Keratinocyte (primary cell): ENCODE results near the gene PIWIL4. TPM values are rescaled to one million over a fixed set of nuclear protein-coding genes. Genes with fewer than 3 reads are reported as not detected.

Experiments used
- DNase-seq: peaks from one replicate; pipeline ENCODE4 v3.0.0-alpha.2; 2011; ENCODE audit warnings: low read depth, missing footprints, low spot score
- FAIRE-seq: peaks from 2 replicates; lab custom pipeline; 2011; peaks lifted over from hg19 to GRCh38; lab: Jason Lieb, UNC
- H2AFZ ChIP-seq: 2 replicates; pipeline ENCODE4 v1.6.0; 2012; ENCODE audit warnings: low read length, control low read depth, inconsistent platforms; ENCODE audit not compliant: control insufficient read depth
- H3K27ac ChIP-seq: 2 replicates; pipeline ENCODE4 v1.5.1; 2011; ENCODE audit warnings: low read length; ENCODE audit not compliant: control insufficient read depth, insufficient read depth
- H3K27me3 ChIP-seq: 3 replicates; pipeline ENCODE4 v1.6.0; 2011; ENCODE audit warnings: low read length; ENCODE audit not compliant: control insufficient read depth, insufficient read depth; ENCODE audit errors: extremely low read depth
- H3K36me3 ChIP-seq, 2 experiments: 2 replicates in 1 of 2; 3 replicates in 1 of 2; pipeline ENCODE4 v1.5.1; 2011; ENCODE audit warnings: low read length in 2 of 2, mild to moderate bottlenecking in 1 of 2; ENCODE audit not compliant: control insufficient read depth in 2 of 2, insufficient read depth in 2 of 2; ENCODE audit errors: extremely low read depth in 1 of 2
- H3K4me1 ChIP-seq: 3 replicates; pipeline ENCODE4 v1.5.1; 2011; ENCODE audit warnings: low read length; ENCODE audit not compliant: control insufficient read depth, insufficient read depth; ENCODE audit errors: extremely low read depth
- H3K4me2 ChIP-seq: 3 replicates; pipeline ENCODE4 v1.6.0; 2011; ENCODE audit warnings: low read depth, low read length; ENCODE audit not compliant: control insufficient read depth, insufficient read depth; ENCODE audit errors: extremely low read depth
- H3K4me3 ChIP-seq, 3 experiments: fragments of 200-600 bp in 1 of 3; sonication (generic) in 1 of 3; 2 replicates in 2 of 3; 3 replicates in 1 of 3; pipeline ENCODE4 v1.5.1; 2011 to 2016; ENCODE audit warnings: low read length in 3 of 3, mild to moderate bottlenecking in 3 of 3, control low read depth in 2 of 3, inconsistent platforms in 1 of 3, low read depth in 1 of 3, mixed read lengths in 1 of 3, mixed run types in 1 of 3, moderate library complexity in 1 of 3; ENCODE audit not compliant: control insufficient read depth in 2 of 3, insufficient read depth in 2 of 3; ENCODE audit errors: extremely low read depth in 1 of 3
- H3K79me2 ChIP-seq: 2 replicates; pipeline ENCODE4 v1.6.0; 2012; ENCODE audit warnings: low read length; ENCODE audit not compliant: control insufficient read depth, insufficient read depth
- H3K9ac ChIP-seq: 3 replicates; pipeline ENCODE4 v1.6.0; 2011; ENCODE audit warnings: low read length; ENCODE audit not compliant: control insufficient read depth, insufficient read depth; ENCODE audit errors: extremely low read depth
- H3K9me1 ChIP-seq: 3 replicates; pipeline ENCODE4 v1.6.0; 2011; ENCODE audit warnings: low read length; ENCODE audit not compliant: control insufficient read depth, insufficient read depth; ENCODE audit errors: extremely low read depth
- H3K9me3 ChIP-seq: 2 replicates; pipeline ENCODE4 v1.5.1; 2012; ENCODE audit warnings: low read depth, low read length; ENCODE audit not compliant: control insufficient read depth
- H4K20me1 ChIP-seq: 3 replicates; pipeline ENCODE4 v1.6.0; 2011; ENCODE audit warnings: low read length; ENCODE audit not compliant: control insufficient read depth, insufficient read depth; ENCODE audit errors: extremely low read depth
- EZH2 ChIP-seq: IDR thresholded peaks from one replicate; pipeline ENCODE4 v1.6.1; 2012; ENCODE audit warnings: inconsistent platforms, mild to moderate bottlenecking, low read length, moderate library complexity
- dilution Hi-C: fragments of 300-500 bp; cut with MboI; formaldehyde crosslinking; loops from one replicate; pipeline ENCODE4 v1.7.0; 2020; ENCODE audit warnings: low sequenced_read_pairs; ENCODE audit not compliant: extremely low pct_ligation_motif_present
- polyA plus RNA-seq, 5 experiments: library from polyadenylated mRNA; depleted of rRNA in 3 of 5; stranded (reverse) in 3 of 5; stranded (forward) in 1 of 5; unstranded in 1 of 5; fragments of >200 nt; gene quantifications; 1 replicate in 1 of 5; 2 replicates in 3 of 5; 3 replicates in 1 of 5; pipeline versions ENCODE4 v1.2.1 to v1.2.3, GENCODE V29; 2011 to 2012; ENCODE audit warnings: missing spikeins in 2 of 5, low read depth in 1 of 5, low replicate concordance in 1 of 5
- TF ChIP-seq, protein P1 (sequence below), 3 experiments: IDR thresholded peaks in 1 of 3; conservative IDR thresholded peaks in 1 of 3; optimal IDR thresholded peaks in 1 of 3; 2 replicates in 2 of 3; 3 replicates in 1 of 3; pipeline versions ENCODE3 to v1.5.1; 2011; ENCODE audit warnings: low read length in 3 of 3, mild to moderate bottlenecking in 3 of 3, moderate library complexity in 2 of 3, control low read depth in 1 of 3, inconsistent platforms in 1 of 3; ENCODE audit not compliant: insufficient read depth in 2 of 3; ENCODE audit errors: extremely low read depth in 1 of 3

Gene PIWIL4
- polyA plus RNA-seq, 1 donor (not counting 4 experiments of a cell fraction or from before 2014, with no cell fraction given), result 0.14 TPM

DNA sequence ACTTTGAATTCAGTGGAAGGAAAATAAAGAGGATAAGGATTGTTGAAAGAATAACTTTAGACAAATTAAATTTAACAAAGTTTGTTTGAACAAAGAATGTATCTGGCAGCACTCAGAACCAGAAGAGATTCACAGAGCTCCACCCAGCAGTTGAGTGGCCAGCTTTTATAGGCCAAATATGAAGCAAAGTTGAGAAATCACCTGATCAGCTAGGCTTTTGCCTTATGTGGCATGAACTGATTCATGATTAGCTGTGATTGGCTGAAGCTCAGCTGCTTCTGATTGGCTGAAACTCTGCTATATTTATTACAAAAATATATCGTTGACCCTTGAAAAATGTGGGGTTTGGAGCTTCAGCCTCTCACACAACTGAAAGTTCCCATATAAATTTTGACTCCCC, 62.6 kb downstream of the PIWIL4 start:
- H2AFZ ChIP-seq, result no peak overlapping the region
- no peaks in the 10 kb centered on the region for H3K9me3 ChIP-seq
- FAIRE-seq (no peak), DNase-seq (no peak)
- H3K27me3 ChIP-seq, result no peaks in the 10 kb centered on the region
- no peak overlapping the region for H3K4me3 ChIP-seq
- no peaks in the 10 kb centered on the region for H3K36me3 ChIP-seq
- no peaks in the 10 kb centered on the region for H3K4me1 ChIP-seq
- H3K9me1 ChIP-seq, result no peaks in the 10 kb centered on the region
- H3K79me2 ChIP-seq, result no peaks in the 10 kb centered on the region
- no peak overlapping the region for H3K9ac ChIP-seq
- no peaks in the 10 kb centered on the region for H4K20me1 ChIP-seq
- dilution Hi-C loops, result no loop called here
- H3K4me2 ChIP-seq, result no peak overlapping the region
- TF ChIP-seq, protein P1, sequence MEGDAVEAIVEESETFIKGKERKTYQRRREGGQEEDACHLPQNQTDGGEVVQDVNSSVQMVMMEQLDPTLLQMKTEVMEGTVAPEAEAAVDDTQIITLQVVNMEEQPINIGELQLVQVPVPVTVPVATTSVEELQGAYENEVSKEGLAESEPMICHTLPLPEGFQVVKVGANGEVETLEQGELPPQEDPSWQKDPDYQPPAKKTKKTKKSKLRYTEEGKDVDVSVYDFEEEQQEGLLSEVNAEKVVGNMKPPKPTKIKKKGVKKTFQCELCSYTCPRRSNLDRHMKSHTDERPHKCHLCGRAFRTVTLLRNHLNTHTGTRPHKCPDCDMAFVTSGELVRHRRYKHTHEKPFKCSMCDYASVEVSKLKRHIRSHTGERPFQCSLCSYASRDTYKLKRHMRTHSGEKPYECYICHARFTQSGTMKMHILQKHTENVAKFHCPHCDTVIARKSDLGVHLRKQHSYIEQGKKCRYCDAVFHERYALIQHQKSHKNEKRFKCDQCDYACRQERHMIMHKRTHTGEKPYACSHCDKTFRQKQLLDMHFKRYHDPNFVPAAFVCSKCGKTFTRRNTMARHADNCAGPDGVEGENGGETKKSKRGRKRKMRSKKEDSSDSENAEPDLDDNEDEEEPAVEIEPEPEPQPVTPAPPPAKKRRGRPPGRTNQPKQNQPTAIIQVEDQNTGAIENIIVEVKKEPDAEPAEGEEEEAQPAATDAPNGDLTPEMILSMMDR (optimal IDR thresholded peaks at IDR 0.05 in 1 of 3, IDR thresholded peaks at IDR 0.05 in 1 of 3, conservative IDR thresholded peaks at IDR 0.05 in 1 of 3; ENCODE audit: extremely low read depth in 1 of 3, insufficient read depth in 2 of 3, low read length in 3 of 3), result no peak
- TF ChIP-seq EZH2, result no peak
- no peak overlapping the region for H3K27ac ChIP-seq

DNA sequence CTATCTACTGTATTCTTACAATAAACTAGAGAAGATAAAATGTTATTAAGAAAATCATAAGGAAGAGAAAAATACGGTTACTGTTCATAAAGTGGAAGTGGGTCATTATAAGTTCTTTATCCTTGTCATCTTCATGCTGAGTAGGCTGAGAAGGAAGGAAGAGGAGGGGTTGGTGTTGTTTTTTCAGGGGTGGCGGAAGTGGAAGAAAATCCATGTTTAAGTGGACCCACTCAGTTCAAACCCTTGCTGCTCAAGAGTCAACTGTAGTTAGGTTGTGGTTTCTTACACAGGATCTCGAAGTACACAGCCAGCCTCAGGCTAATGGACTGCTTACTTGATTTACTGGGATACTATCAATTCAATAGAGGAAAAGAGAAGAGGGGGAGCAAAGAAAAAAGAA, 63.1 kb downstream of the PIWIL4 start:
- H3K4me2 ChIP-seq, result no peak overlapping the region
- H3K9me3 ChIP-seq, result no peaks in the 10 kb centered on the region
- H3K9ac ChIP-seq, result no peak overlapping the region
- no peaks in the 10 kb centered on the region for H4K20me1 ChIP-seq
- dilution Hi-C loops, result no loop called here
- TF ChIP-seq, protein P1 (optimal IDR thresholded peaks at IDR 0.05 in 1 of 3, IDR thresholded peaks at IDR 0.05 in 1 of 3, conservative IDR thresholded peaks at IDR 0.05 in 1 of 3; ENCODE audit: extremely low read depth in 1 of 3, insufficient read depth in 2 of 3, low read length in 3 of 3), result no peak
- no peak for TF ChIP-seq EZH2
- FAIRE-seq (no peak), DNase-seq (no peak)
- H3K36me3 ChIP-seq, result no peaks in the 10 kb centered on the region
- H2AFZ ChIP-seq, result no peak overlapping the region
- H3K79me2 ChIP-seq, result no peaks in the 10 kb centered on the region
- H3K27me3 ChIP-seq, result no peaks in the 10 kb centered on the region
- no peaks in the 10 kb centered on the region for H3K4me1 ChIP-seq
- H3K9me1 ChIP-seq, result no peaks in the 10 kb centered on the region
- no peak overlapping the region for H3K4me3 ChIP-seq
- H3K27ac ChIP-seq, result no peak overlapping the region
